ENCODE results near the gene P2RX6. TPM values are rescaled to one million over a fixed set of nuclear protein-coding genes. Genes with fewer than 3 reads are reported as not detected.

Gene P2RX6
- total and polyA plus RNA-seq, 2 of the 4 experiments (the other 2 are of a cell fraction) = 0.90 to 1.6 TPM

DNA sequence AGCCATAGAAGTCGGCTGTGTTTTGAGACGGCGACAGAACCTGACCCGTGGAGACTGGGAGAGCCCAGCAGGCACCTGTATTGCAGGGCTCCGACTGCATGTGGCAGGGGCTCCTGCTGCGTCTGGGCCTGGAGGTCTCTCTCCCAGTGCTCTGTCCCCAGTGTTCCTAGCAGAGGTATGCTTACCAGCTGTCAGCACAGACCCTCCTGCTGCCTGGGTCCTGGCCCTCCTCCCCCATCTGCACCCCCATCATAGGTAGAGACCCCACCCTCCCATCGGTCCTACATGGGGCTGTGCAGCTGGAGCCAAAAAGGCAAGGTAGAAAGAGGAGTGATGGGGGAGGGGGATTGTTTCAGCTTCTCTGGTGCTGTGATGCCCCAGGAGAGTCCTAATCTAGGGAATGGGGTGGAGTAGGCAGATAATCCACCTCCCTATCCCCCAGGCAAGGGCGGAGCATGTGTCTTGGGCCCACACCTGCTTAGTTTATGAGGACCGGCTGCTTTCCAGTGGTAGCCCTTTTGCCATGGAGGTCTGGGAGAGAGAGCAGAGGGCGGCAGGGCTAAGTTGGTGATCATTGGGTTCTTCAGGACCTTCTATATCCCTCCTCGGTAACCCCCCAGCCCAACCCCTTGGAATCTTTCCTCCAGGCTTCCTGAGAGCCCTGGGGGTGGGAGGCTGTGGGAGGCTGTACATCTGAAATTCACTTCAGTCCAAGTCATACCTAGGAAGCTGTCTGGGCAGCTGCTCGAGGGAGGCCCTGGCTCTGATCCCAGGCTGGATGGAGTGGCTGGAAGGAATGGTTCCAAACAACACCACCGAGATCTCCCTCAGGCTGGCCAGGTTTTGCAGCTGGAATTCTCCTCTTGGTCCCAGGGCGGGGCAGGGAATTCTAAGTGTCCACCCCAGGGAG lies 12.1 kb downstream of the P2RX6 start:
- no peak overlapping the region for H2BK120ac ChIP-seq (ENCODE audit: low read depth, low read length)
- H3K14ac ChIP-seq (replicated peaks; ENCODE audit: low read depth, low read length) = no peak overlapping the region
- no peaks in the 10 kb centered on the region for H3K36me3 ChIP-seq (ENCODE audit: control insufficient read depth, insufficient read depth, low read length)
- no peak overlapping the region for H3K56ac ChIP-seq (ENCODE audit: extremely low read depth, insufficient read depth, low read length)
- no peak overlapping the region for H3K27ac ChIP-seq (ENCODE audit: insufficient read depth, low read length)
- H2BK20ac ChIP-seq (ENCODE audit: low read depth, low read length) = no peak overlapping the region
- no peak overlapping the region for H3K4me3 ChIP-seq (ENCODE audit: insufficient read depth, low read depth, low read length)
- ATAC-seq (ENCODE audit: low read depth) (peak; percentile 89), DNase-seq (peak; percentile 68)
- peaks cover 27% of the 10 kb centered on the region for H3K27me3 ChIP-seq (ENCODE audit: control insufficient read depth, insufficient read depth, low read length)
- in situ Hi-C loops (cut with MboI; ENCODE audit: low sequenced_read_pairs) (no loop called here), intact Hi-C loops (cut with micrococcal nuclease) (no loop called here), dilution Hi-C loops (cut with HindIII; ENCODE audit: low sequenced_read_pairs, unreplicated experiment) (no loop called here)
- CTCF ChIA-PET = interaction anchor here (0.5 kb wide), 1 partner anchor 30 kb away, joined by 4 read pairs; no protein-coding TSS in a partner anchor
- no peak overlapping the region for H3K9ac ChIP-seq (ENCODE audit: low read depth, low read length)
- no peak overlapping the region for H2AFZ ChIP-seq (replicated peaks; ENCODE audit: low read length, poor library complexity)
- H3K9me3 ChIP-seq (ENCODE audit: control insufficient read depth, insufficient read depth, low read length) = no peaks in the 10 kb centered on the region
- POLR2A ChIA-PET (ENCODE audit: unreplicated experiment) = no interaction called here
- no peak overlapping the region for H4K91ac ChIP-seq (ENCODE audit: insufficient read depth, low read depth, low read length)
- no peak overlapping the region for H2BK5ac ChIP-seq (ENCODE audit: low read depth, low read length, poor library complexity, severe bottlenecking)
- H2AK5ac ChIP-seq (ENCODE audit: low read depth, low read length) = 0 out of 2 replicates have a peak overlapping the region, but pooled peaks have one; percentile 33
- no peaks in the 10 kb centered on the region for H4K20me1 ChIP-seq (ENCODE audit: insufficient read depth, low read length)
- H4K5ac ChIP-seq (ENCODE audit: low read depth, low read length) = no peak overlapping the region
- H3K4me2 ChIP-seq (ENCODE audit: low read depth, low read length) = no peak overlapping the region
- no peak overlapping the region for H3K18ac ChIP-seq (ENCODE audit: low read depth, low read length)
- H2AK9ac ChIP-seq (replicated peaks; ENCODE audit: low read depth, low read length, poor library complexity) = peak overlapping the region; percentile 69
- no peak overlapping the region for H3K23ac ChIP-seq (ENCODE audit: low read depth, low read length)
- H2BK15ac ChIP-seq (ENCODE audit: low read depth, low read length) = no peak overlapping the region
- H3K79me1 ChIP-seq (ENCODE audit: low read depth in 1 of 2, low read length in 2 of 2) = no peaks in the 10 kb centered on the region
- H3K4me1 ChIP-seq (ENCODE audit: control insufficient read depth, insufficient read depth, low read length) = peaks cover 2% of the 10 kb centered on the region; the same call in 1 of the 2 replicates
- no peak overlapping the region for H4K8ac ChIP-seq (ENCODE audit: low read depth in 2 of 2, low read length in 2 of 2)
- no TSS peak for BruUV-seq (replicated peaks)
- 0 out of 2 replicates have a peak overlapping the region, but pooled peaks have one; percentile 24 for H3K4ac ChIP-seq (ENCODE audit: low read depth, low read length)
- 17% methylated on average over 1 of the region's 14 CpGs; no CpG with 5 or more reads in 1 of the 2 experiments for WGBS, 2 experiments (ENCODE audit: extremely low coverage in 2 of 2, insufficient read length in 1 of 2)
- H3K9me1 ChIP-seq (ENCODE audit: insufficient read depth, low read length) = no peaks in the 10 kb centered on the region
- TF ChIP-seq MAZ (IDR thresholded peaks at IDR 0.05; ENCODE audit: borderline replicate concordance, low read depth, low read length) (no peak), NFE2L2 (IDR thresholded peaks at IDR 0.05; ENCODE audit: low read depth, low read length) (no peak), RFX5 (IDR thresholded peaks at IDR 0.05; ENCODE audit: low read depth, low read length) (no peak), CHD1 (IDR thresholded peaks at IDR 0.05; ENCODE audit: low read depth, low read length) (no peak), CEBPB (IDR thresholded peaks at IDR 0.05; ENCODE audit: low read depth, low read length) (no peak), MAFK (IDR thresholded peaks at IDR 0.05; ENCODE audit: low read depth, low read length) (no peak), RAD21 (IDR thresholded peaks at IDR 0.05; ENCODE audit: low read length) (no peak), MXI1 (IDR thresholded peaks at IDR 0.05; ENCODE audit: borderline replicate concordance, low read depth, low read length) (no peak), POLR2A (IDR thresholded peaks at IDR 0.05; ENCODE audit: low read depth, low read length) (no peak), BHLHE40 (IDR thresholded peaks at IDR 0.05; ENCODE audit: low read depth, low read length) (no peak), RCOR1 (IDR thresholded peaks at IDR 0.05; ENCODE audit: insufficient replicate concordance, low read length) (no peak)
- TF ChIP-seq, protein P1, sequence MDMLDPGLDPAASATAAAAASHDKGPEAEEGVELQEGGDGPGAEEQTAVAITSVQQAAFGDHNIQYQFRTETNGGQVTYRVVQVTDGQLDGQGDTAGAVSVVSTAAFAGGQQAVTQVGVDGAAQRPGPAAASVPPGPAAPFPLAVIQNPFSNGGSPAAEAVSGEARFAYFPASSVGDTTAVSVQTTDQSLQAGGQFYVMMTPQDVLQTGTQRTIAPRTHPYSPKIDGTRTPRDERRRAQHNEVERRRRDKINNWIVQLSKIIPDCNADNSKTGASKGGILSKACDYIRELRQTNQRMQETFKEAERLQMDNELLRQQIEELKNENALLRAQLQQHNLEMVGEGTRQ (IDR thresholded peaks at IDR 0.05; ENCODE audit: low read depth, low read length) = no peak
- TF ChIP-seq, protein P2, sequence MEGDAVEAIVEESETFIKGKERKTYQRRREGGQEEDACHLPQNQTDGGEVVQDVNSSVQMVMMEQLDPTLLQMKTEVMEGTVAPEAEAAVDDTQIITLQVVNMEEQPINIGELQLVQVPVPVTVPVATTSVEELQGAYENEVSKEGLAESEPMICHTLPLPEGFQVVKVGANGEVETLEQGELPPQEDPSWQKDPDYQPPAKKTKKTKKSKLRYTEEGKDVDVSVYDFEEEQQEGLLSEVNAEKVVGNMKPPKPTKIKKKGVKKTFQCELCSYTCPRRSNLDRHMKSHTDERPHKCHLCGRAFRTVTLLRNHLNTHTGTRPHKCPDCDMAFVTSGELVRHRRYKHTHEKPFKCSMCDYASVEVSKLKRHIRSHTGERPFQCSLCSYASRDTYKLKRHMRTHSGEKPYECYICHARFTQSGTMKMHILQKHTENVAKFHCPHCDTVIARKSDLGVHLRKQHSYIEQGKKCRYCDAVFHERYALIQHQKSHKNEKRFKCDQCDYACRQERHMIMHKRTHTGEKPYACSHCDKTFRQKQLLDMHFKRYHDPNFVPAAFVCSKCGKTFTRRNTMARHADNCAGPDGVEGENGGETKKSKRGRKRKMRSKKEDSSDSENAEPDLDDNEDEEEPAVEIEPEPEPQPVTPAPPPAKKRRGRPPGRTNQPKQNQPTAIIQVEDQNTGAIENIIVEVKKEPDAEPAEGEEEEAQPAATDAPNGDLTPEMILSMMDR (conservative IDR thresholded peaks at IDR 0.05; ENCODE audit: low read depth, low read length) = no peak
- TF ChIP-seq, protein P3, sequence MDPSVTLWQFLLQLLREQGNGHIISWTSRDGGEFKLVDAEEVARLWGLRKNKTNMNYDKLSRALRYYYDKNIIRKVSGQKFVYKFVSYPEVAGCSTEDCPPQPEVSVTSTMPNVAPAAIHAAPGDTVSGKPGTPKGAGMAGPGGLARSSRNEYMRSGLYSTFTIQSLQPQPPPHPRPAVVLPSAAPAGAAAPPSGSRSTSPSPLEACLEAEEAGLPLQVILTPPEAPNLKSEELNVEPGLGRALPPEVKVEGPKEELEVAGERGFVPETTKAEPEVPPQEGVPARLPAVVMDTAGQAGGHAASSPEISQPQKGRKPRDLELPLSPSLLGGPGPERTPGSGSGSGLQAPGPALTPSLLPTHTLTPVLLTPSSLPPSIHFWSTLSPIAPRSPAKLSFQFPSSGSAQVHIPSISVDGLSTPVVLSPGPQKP (IDR thresholded peaks at IDR 0.05; ENCODE audit: borderline replicate concordance, low read depth, low read length) = no peak
